ENCODE results near the gene SPATA12.

SPATA12 gene

GRCh38 chr3:57109437-57110199 lies 49.2 kb downstream of the SPATA12 start:
- in situ Hi-C loops (cut with HindIII; ENCODE audit: low sequenced_read_pairs): no loop called here

- in situ Hi-C loops (cut with HindIII; ENCODE audit: low sequenced_read_pairs): no loop called here
Measured at GRCh38 chr3:57110214-57110613, 49.8 kb downstream of the SPATA12 start.

- in situ Hi-C loops (cut with HindIII; ENCODE audit: low sequenced_read_pairs): no loop called here
Measured at GRCh38 chr3:57110798-57111197, 50.3 kb downstream of the SPATA12 start.

GRCh38 chr3:57112206-57112605 lies 51.7 kb downstream of the SPATA12 start:
- in situ Hi-C loops (cut with HindIII; ENCODE audit: low sequenced_read_pairs): no loop called here

- in situ Hi-C loops (cut with HindIII; ENCODE audit: low sequenced_read_pairs): no loop called here
Measured at GRCh38 chr3:57116501-57116900, 56.0 kb downstream of the SPATA12 start.

GRCh38 chr3:57118254-57118653 lies 57.8 kb downstream of the SPATA12 start:
- in situ Hi-C loops (cut with HindIII; ENCODE audit: low sequenced_read_pairs): no loop called here

GRCh38 chr3:57120040-57120439 lies 59.6 kb downstream of the SPATA12 start:
- in situ Hi-C loops (cut with HindIII; ENCODE audit: low sequenced_read_pairs): no loop called here

- in situ Hi-C loops (cut with HindIII; ENCODE audit: low sequenced_read_pairs): no loop called here
Measured at GRCh38 chr3:57120451-57121174, 60.1 kb downstream of the SPATA12 start.

Data from endothelial cell of hepatic sinusoid (primary cell).